Spleen (tissue), 7 donors: ENCODE measurements around the gene RAB8B.

Experiments
- CTCF ChIP-seq, 11 experiments: fragments of 200-600 bp in 7 of 11; fragments of 450-650 bp in 4 of 11; sonication (generic) in 4 of 11; IDR thresholded peaks in 8 of 11; conservative IDR thresholded peaks in 3 of 11; 1 replicate in 7 of 11; 2 replicates in 4 of 11; pipeline versions ENCODE4 v1.4.0 to v1.8.0; 2016 to 2021; ENCODE audit warnings: antibody characterized with exemption in 11 of 11, inconsistent platforms in 4 of 11, mild to moderate bottlenecking in 1 of 11
- POLR2AphosphoS5 ChIP-seq, 3 donors: sonication (generic); formaldehyde crosslinking; IDR thresholded peaks; one replicate each; pipeline ENCODE4 v1.5.1; 2017; ENCODE audit warnings: antibody characterized with exemption in 3 of 3
- donor health status: DM: no; HTN: no; CAD: no; lungs with moderate emphysema.
- donor health status: DM: no; HTN: no; CAD: no.
- donor health status: DM: no; HTN: no; CAD: no.

GRCh38 chr15:63156755-63157117 lies 32.7 kb upstream of the RAB8B start:
- TF ChIP-seq CTCF (IDR thresholded peaks at IDR 0.05 in 8 of 11, conservative IDR thresholded peaks at IDR 0.05 in 3 of 11) (no peak), POLR2AphosphoS5 (IDR thresholded peaks at IDR 0.05) (no peak)
